ENCODE measurements around the gene ASS1.

DNA sequence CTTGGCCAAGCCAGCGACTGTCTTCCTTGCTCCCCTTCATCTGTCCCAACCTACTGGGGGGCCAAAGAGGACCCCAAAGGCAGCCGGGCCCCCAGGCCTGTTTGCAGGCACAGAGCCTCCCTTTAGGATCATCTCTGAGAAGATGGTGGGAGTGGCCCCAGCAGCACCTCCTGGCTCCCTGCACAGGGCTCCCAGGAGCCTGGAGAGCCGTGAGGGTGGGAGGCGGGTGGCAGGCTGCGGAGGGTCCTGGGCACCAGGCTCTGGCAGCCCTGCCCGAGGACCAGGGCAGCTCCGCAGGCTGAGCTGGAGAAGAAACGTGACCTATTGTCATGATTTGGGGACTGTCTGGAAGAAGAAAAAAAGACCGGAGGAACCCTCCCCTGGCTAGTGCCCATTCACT lies 33.4 kb downstream of the ASS1 start:
- TF ChIP-seq CTCF (conservative IDR thresholded peaks at IDR 0.05; ENCODE audit: low read depth, low read length) (no peak), EZH2 (IDR thresholded peaks at IDR 0.05; ENCODE audit: low read length, unreplicated experiment) (no peak)
